Activated naive CD8-positive, alpha-beta T cell treated with anti-CD3 and anti-CD28 coated beads, Interleukin-2, amount 50 U/mL, for 16 hours (primary cell): ENCODE measurements around the gene PPP2R2C.

ENCODE experiments used
- DNase-seq: peaks from one replicate; pipeline ENCODE4 v3.0.0-alpha.2; 2020; ENCODE audit warnings: low read depth, low spot score

Gene PPP2R2C

DNA sequence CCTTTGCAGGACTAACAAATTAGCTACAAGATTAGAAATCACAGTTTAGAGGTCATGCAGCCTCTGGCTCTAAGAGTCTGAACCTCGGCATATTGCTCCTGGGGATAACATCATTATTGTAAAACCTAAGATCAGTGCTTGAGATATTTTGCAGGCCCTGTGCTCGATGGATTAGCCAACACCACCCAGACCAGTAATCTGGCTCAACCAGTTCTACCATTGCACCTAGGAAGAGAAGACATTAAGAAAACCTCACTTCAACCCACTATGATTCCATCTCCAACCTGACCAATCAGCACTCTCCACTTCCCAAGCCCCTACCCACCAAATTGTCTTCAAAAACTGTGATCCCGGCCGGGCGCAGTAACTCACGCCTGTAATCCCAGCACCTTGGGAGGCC, 159.2 kb downstream of the PPP2R2C start:
- no peak for DNase-seq

DNA sequence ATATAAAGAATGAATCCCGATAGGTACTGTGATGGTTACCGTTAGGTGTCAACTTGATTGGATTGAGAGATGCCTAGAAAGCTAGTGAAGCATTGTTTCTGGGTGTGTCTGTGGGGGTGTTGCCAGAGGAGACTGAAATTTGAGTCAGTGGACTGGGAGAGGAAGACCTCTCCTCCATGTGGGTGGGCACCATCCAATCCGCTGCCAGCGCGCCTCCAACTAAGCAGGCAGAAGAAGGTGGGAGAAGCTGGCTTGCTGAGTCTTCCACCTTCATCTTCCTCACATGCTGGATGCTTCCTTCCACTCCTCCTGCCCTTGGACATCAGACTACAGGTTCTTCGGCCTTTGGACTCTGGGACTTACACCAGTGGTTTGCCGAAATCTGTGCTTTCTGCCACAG, 162.6 kb downstream of the PPP2R2C start:
- DNase-seq, result no peak

DNA sequence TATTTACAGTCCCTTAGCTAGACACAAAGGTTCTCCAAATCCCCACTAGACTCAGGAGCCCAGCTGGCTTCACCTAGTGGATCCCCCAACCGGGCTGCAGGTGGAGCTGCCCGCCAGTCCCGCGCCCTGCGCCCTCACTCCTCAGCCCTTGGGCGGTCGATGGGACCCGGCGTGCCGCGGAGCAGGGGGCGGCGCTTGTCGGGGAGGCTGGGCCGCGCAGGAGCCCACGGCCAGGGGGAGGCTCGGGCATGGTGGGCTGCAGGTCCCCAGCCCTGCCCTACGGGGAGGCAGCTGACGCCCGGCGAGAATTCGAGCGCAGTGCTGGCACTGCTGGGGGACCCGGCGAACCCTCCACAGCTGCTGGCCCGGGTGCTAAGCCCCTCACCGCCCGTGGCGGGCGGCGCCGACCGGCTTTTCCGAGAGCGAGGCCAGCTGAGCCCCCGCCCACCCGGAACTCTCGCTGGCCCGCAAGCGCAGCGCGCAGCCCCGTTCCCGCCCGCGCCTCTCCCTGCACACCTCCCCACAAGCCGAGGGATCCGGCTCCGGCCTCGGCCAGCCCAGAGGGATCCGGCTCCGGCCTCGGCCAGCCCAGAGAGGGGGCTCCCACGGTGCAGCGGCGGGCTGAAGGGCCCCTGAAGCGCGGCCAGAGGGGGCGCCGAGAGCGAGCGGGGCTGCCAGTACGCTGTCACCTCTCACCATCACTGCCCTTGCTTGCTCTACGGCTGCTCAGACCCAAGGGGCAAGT, 163.3 kb downstream of the PPP2R2C start:
- no peak for DNase-seq

DNA sequence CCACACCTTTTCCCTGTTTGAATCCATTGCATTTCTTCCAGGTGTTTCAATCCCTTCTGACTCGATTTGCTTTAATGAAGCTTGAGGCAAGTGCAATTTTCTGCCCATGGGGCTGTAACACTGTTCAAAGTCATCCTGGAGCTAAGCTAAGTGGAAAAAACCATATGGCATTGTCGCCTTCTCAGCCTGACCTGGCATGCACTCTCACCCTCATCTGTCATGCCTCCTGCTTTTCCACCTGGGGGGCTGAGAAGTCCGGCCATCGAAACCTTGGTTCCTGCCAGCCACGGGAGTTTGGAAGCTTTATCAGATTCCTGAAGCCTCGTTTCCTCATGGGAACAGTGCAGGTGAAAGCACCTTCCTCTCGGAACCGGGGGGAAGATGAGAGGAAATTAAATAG, 164.5 kb downstream of the PPP2R2C start:
- no peak for DNase-seq

DNA sequence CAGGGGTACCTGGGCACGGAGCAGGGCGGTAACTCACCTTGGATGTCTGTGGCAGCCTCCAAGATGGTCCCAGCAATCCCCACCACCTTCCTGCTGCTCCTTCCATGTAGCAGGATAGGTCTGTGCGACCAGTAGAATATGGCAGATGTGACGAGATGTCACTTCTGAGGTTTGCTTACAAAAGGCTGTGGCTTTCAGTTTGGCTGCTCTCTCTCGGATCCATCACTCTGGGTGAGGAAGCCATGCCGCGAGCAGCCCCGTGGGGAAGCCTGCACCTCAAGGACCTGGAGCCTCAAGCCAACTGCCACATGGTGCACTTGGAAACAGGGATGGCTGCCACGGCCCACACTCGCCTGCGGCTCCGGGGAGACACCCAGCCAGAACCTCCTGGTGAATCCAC, 165.2 kb downstream of the PPP2R2C start:
- no peak for DNase-seq

DNA sequence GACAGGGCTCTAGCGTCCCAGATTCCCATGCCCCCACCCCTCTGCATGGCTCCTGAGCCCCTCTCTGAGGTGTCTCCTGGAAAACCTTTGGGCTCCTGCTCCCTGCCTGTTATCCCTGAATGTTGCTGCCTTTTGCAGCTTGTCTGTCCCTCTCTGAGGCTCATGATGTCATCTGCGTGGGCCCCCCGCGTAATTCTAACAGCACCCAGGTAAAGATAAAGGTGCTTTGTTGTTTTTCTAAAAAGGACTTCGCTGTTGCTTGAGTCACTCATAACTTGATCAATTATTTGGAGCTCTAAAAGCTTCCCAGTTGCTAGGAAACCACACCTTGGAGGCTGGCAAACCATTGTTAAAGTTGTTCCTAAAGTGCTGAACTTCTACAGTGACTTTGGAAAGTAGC, 166.1 kb downstream of the PPP2R2C start:
- no peak for DNase-seq

DNA sequence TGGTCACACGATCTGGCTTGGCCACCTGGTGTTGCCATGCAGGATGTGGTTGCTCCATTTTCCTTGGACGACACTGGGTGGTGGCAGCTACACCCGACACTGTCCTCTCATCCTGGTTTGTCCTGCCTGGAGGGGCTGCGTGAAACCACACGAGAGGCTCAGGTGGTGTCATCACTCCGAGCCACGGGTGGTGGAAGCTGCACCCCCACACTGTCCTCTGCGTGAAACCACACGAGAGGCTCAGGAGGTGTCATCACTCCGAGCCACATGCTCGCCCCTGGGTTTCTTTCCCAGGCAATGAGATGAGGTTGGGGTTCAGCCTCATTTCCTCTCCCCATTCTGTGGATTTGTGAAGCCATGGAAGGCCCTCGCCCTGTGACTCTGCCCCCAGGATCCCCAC, 168.5 kb downstream of the PPP2R2C start:
- DNase-seq, result no peak

DNA sequence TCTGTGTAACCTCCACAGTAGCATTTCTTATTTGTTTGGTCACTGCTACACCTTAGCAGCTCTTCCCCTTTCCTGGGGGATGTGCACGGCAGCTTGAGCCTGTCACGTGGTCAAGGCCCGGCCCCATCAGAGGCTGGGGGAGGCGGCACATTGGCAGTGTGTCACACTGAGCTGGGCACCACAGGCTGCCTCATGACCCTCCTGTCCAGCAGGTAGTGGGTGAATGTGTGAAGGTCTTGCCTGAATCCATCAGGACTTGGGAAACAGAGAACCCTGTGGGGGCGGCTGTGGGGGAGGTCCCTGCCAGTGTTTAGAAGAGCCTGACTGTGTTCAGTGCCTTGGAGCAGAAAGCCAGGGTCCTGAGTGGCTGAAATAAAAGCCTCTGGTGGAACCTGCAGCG, 169.5 kb downstream of the PPP2R2C start:
- no peak for DNase-seq

DNA sequence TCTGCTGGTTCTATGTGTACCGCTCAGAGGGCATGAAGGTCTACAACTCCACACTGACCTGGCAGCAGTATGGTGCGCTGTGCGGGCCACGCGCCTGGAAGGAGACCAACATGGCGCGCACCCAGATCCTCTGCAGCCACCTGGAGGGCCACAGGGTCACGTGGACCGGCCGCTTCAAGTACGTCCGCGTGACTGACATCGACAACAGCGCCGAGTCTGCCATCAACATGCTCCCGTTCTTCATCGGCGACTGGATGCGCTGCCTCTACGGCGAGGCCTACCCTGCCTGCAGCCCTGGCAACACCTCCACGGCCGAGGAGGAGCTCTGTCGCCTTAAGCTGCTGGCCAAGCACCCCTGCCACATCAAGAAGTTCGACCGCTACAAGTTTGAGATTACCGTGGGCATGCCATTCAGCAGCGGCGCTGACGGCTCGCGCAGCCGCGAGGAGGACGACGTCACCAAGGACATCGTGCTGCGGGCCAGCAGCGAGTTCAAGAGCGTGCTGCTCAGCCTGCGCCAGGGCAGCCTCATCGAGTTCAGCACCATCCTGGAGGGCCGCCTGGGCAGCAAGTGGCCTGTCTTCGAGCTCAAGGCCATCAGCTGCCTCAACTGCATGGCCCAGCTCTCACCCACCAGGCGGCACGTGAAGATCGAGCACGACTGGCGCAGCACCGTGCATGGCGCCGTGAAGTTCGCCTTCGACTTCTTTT, 170.5 kb downstream of the PPP2R2C start:
- DNase-seq, result no peak

DNA sequence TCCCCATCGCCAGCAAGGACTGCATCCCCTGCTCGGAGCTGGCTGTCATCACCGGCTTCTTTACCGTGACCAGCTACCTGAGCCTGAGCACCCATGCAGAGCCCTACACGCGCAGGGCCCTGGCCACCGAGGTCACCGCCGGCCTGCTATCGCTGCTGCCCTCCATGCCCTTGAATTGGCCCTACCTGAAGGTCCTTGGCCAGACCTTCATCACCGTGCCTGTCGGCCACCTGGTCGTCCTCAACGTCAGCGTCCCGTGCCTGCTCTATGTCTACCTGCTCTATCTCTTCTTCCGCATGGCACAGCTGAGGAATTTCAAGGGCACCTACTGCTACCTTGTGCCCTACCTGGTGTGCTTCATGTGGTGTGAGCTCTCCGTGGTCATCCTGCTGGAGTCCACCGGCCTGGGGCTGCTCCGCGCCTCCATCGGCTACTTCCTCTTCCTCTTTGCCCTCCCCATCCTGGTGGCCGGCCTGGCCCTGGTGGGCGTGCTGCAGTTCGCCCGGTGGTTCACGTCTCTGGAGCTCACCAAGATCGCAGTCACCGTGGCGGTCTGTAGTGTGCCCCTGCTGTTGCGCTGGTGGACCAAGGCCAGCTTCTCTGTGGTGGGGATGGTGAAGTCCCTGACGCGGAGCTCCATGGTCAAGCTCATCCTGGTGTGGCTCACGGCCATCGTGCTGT, 171.2 kb downstream of the PPP2R2C start:
- DNase-seq, result no peak

DNA sequence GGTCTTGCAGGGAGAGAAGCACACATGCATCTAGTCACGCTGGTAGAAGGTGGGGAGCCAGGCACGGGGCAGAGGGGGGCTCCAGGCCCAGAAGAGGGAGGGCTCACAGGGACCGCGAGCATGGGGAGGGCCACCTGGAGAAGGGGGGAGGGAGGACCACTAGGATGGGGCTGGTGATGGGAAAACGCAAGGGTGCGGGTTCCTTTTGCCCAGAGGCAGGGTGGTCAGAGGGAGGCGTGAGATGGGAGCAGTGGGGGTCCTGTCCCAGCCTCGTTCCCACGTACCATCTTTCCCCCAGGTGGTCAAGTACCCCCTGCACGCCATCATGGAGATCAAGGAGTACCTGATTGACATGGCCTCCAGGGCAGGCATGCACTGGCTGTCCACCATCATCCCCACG, 172.1 kb downstream of the PPP2R2C start:
- DNase-seq, result no peak

DNA sequence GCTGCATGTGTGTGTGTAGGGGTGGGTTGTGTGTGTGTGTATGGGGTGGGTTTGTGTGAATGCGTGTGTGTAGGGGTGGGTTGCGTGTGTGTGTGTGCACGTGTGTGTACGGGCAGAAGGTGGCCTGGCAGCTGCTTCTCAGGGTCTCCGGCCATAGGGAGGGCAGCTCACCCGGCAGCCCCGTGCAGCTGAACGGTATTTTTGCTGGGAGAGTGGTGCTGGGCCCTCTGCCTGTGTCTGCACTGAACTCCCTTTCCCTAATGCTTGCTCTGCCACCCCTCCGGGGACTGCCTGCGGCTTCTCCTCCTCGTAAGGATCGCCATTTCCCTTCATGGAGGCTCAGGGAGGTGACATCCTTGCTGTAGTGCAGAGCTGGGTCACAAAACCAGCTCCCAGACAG, 172.5 kb downstream of the PPP2R2C start:
- no peak for DNase-seq

DNA sequence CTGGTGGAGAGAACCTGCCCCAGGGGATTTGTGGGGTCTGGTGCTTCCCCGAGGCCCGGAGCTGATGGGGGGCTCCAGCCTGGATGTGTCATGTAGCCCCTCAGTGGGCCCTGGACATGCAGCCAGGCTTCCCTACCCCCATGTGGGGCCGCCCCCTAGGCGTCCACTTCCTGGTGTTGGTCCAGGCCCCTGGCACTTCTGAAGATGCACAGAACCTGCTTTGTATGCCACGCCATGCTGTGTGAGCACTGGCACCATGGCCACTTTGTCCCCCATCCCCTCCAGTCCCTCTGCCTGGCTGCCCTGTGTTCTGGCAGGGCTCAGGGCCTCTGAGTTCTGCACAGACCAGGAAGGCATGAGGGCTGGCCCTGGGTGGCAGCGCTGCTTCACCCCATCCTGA, 173.6 kb downstream of the PPP2R2C start:
- no peak for DNase-seq

DNA sequence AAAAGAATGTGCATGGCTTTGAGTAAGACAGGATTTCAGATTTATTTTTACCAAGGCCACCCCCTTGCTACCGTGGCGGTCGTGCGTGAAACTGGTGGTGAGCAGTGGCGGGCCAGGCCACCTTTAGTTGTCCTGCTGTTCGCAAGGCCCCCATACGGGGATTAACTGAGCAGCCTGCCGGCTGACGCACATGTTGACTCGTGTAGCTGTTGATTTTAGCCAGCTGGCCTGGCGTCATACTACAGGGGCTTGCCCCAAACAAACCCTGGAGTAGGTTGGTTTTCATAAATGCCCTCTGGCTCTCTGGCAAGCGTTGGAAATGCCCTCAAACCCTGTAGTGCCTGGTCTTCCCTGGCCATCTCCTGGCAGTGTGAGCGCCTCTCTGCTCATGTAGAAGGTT, 174.4 kb downstream of the PPP2R2C start:
- no peak for DNase-seq

DNA sequence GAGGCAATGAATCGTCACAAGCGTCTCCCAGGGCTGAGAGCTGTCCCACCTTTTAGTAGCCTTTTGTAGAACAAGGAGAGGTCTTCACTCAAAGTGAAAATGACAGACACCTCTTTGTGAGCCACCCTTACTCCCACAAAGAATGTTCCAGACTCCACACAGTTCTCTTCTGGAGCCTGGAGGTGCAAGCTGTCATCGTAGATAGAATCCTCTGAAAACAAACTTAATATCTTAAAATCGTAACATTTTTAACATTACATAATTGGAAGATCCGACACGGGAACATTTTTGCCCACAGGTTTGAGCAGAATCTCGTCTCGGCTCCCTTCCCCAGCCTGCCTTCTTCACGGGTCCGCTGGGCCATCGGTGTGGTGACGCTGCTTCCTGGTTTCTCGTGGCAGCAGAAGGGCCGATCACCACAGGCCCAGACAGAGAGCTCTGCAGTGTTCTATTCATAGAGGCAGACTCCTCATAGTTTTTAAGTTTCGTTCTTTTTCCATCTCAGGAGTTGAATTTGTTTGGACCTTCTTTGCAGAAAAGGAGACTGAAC, 175.1 kb downstream of the PPP2R2C start:
- no peak for DNase-seq

DNA sequence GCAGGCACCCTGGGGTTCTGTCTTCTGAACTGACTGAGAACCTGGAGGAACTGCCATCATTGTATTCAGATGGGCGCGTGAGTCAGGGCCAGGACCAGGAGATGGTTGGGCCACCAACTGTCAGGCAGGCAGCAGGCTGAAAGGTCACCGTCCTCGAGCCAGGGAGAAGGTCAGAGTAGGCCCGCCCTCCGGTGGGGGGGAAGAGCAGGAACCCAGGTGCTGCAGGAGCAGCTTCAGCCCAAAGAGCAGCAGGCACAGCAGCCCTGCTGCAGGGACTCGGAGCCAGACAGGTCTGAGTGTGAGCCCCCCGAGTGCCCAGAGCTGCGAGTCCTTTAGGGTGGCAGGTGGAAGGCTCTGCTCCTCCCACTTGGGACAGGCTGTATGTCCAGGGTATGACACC, 176.4 kb downstream of the PPP2R2C start:
- DNase-seq, result no peak

DNA sequence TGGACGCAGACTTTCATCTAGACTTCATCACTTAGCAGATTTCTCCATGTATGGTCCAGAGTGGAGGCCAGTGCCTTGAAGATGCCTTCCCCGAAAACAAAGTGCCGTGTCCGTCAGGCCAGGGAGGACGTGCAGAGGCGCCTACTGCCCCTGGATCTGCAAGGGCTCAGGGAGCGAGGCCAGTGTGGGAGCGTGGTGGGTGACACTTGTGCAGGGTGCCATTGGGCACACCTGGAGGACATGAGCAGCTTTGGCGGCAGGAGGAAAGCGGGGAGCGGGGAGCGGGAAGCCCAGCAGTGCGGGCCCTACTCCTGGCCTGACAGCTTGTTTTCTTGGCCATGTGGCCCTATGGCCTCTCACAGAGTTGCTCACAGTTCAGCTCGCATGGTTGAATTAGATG, 176.9 kb downstream of the PPP2R2C start:
- DNase-seq, result no peak

DNA sequence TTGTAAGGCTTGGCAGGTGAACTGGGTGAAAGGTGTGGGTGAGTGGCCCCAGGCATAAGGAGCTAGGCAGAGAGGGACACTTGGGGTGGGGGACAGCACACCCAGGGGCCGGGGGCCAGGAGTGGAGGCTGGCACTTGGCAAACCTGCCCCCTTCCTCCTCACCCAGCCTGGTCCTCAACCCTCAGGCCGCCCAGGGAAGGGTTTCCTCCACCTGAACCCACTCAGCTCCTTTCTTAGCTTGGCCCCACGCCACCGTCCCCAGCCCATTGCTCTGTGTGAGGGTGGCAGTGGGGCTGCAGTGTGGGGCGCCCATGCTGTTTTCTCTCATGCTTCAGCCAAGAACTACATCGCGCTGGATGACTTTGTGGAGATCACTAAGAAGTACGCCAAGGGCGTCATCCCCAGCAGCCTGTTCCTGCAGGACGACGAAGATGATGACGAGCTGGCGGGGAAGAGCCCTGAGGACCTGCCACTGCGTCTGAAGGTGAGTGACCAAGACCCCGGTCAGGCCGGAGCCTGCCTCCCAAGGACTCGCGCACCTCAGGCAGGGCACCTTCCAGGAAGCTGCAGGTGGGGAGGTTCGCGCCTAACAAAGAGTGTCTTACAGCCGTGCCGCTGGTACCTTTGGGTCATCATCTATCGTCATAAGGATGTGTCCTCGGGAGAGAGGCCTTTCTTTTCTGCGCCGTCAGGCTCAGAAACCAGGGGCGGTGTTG, 177.6 kb downstream of the PPP2R2C start:
- no peak for DNase-seq

DNA sequence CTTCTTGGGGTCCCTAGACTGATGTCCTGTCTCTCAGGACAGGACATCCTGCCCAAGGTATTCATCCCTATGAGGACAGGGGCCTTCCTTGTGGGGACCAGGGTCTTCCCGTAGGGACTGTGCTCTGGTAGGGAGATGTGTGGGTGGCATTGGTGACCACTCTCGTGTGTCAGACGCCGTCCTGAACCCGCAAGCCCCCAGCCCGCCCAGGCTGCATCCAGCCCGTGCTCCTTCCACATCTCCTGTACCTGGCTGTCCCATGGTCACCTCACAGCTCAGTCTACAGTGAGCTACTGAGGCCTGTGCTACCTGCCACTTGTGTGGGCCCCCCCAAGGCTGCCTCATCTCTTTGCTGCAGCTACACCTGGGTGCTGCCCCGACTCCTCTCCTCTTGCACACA, 178.8 kb downstream of the PPP2R2C start:
- DNase-seq, result no peak

DNA sequence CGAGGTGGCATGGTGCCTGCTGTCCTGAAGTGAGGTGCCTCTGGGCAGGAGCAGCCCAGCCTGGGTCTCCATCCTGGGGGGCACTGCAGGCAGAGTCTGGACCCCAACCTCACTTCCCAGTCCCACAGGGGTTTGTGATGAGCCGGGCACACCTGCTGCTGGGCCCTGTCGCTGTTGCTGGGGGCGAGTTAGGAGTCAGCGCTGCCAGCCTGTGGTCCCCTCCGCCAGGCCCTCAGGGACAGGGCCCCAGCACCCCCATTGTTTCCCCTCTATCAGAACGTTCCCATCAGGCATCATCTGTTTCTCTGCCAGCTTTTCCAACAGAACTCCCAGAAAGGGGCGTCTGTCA, 179.3 kb downstream of the PPP2R2C start:
- DNase-seq, result no peak

DNA sequence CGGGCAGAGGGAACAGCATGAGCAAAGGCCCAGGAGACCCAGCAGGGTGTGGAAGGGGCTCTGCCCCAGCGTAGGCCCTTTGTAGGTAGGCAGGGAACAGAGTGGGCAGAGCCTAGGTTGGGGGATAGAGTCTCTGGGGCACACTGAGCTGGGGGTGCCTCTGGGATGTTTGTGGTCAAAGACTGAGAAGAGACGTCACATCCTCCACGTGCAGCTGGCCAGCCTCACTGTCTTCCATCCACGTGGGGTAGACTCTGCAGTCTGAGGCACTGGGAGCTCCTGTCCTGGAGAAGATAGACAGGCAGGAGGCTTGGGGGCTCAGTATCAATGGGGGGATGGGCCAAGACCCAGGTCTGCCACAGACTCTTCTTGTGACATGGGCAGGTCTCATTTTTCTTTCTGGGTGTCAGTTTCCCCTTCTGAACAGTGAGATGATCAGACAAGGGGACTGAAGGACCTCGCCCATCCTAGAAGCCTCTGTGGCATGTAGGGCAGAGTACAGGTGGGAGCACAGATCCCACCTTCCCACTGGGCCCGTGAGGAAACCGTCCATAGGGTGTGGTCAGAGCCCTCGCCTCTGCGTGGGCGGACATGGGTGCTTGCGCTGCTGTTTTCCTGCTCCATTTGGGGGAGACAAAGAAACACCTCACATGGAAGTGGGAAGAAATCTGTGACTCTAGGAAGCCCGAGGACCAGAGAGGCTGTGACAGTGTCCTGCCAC, 179.9 kb downstream of the PPP2R2C start:
- DNase-seq, result no peak
